PC-3 (cell line): ENCODE data around the gene CGB2. TPM values are rescaled to one million over a fixed set of nuclear protein-coding genes. Genes with fewer than 3 reads are reported as not detected.
A peak's percentile ranks its signal among the peaks of the same experiment; 100 is the strongest.

Source experiments
- ATAC-seq: fragments of 200-7000 bp; cut with Tn5 transposase; 2 replicates; pipeline ENCODE4 v1.9.1; 2020; ENCODE audit warnings: mild to moderate bottlenecking, moderate library complexity
- BruUV-seq: library from RNA; stranded (reverse); fragments of 400-500 nt; replicated peaks from 2 replicates; lab custom pipeline; 2021; lab: Mats Ljungman, UMichigan
- CTCF ChIA-PET: fragments of 300-600 bp; sonication (Branson Sonifier 250); formaldehyde crosslinking; loops from one replicate; lab custom pipeline; 2022; ENCODE audit warnings: antibody characterized with exemption; lab: Charles Lee
- POLR2A ChIA-PET: fragments of 300-600 bp; sonication (Branson Sonifier 250); formaldehyde crosslinking; loops from one replicate; lab custom pipeline; 2022; ENCODE audit warnings: antibody characterized with exemption; ENCODE audit not compliant: unreplicated experiment; lab: Charles Lee
- DNase-seq: peaks from one replicate; pipeline ENCODE4 v3.0.0-alpha.2; 2015
- H2AFZ ChIP-seq: fragments of 300-600 bp; sonication (generic); 2 replicates; pipeline ENCODE4 v1.6.0; 2016; ENCODE audit warnings: antibody characterized with exemption, low read length
- H3F3A ChIP-seq: fragments of 300-600 bp; sonication (generic); one replicate; pipeline ENCODE4 v1.6.0; 2017; ENCODE audit warnings: antibody characterized with exemption, low read length, control low read depth, mild to moderate bottlenecking; ENCODE audit not compliant: unreplicated experiment
- H3K27ac ChIP-seq: fragments of 300-600 bp; sonication (generic); 2 replicates; pipeline ENCODE4 v1.5.1; 2016; ENCODE audit warnings: mild to moderate bottlenecking, low read length
- H3K27me3 ChIP-seq: fragments of 300-600 bp; sonication (generic); 2 replicates; pipeline ENCODE4 v1.6.1; 2016; ENCODE audit warnings: low read length, mixed read lengths
- H3K36me3 ChIP-seq: fragments of 300-600 bp; sonication (generic); 2 replicates; pipeline ENCODE4 v1.6.1; 2016; ENCODE audit warnings: low read depth, mixed run types, low read length, mixed read lengths
- H3K4me1 ChIP-seq: fragments of 300-600 bp; sonication (generic); 2 replicates; pipeline ENCODE4 v1.5.1; 2016; ENCODE audit warnings: low read length; ENCODE audit not compliant: insufficient read depth
- H3K4me2 ChIP-seq: fragments of 300-600 bp; sonication (generic); 2 replicates; pipeline ENCODE4 v1.6.0; 2016; ENCODE audit warnings: low read length
- H3K4me3 ChIP-seq: fragments of 300-600 bp; sonication (generic); 2 replicates; pipeline ENCODE4 v1.5.1; 2016; ENCODE audit warnings: mild to moderate bottlenecking, low read length, mixed read lengths
- H3K79me2 ChIP-seq: fragments of 300-600 bp; sonication (generic); 2 replicates; pipeline ENCODE4 v1.6.1; 2017; ENCODE audit warnings: low read length, mixed read lengths
- H3K9ac ChIP-seq: fragments of 300-600 bp; sonication (generic); 2 replicates; pipeline ENCODE4 v1.6.0; 2016; ENCODE audit warnings: mild to moderate bottlenecking, low read length
- H3K9me2 ChIP-seq: fragments of 300-600 bp; sonication (generic); replicated peaks from 2 replicates; pipeline ENCODE4 v1.6.1; 2016; ENCODE audit warnings: mixed run types, low read length, mixed read lengths
- H3K9me3 ChIP-seq: fragments of 300-600 bp; sonication (generic); 2 replicates; pipeline ENCODE4 v1.6.1; 2016; ENCODE audit warnings: low read length, mixed read lengths
- H4K20me1 ChIP-seq: fragments of 300-600 bp; sonication (generic); 2 replicates; pipeline ENCODE4 v1.6.1; 2016; ENCODE audit warnings: low read length, mixed read lengths
- EZH2 ChIP-seq: fragments of 300-600 bp; sonication (generic); IDR thresholded peaks from one replicate; pipeline ENCODE4 v1.6.1; 2017; ENCODE audit warnings: antibody characterized with exemption, mild to moderate bottlenecking, low read length; ENCODE audit not compliant: unreplicated experiment
- EZH2phosphoT487 ChIP-seq: fragments of 300-600 bp; sonication (generic); IDR thresholded peaks from 2 replicates; pipeline ENCODE4 v1.6.1; 2018; ENCODE audit warnings: mild to moderate bottlenecking, antibody characterized with exemption, low read length, borderline replicate concordance
- intact Hi-C: fragments of 100-400 bp; cut with micrococcal nuclease; formaldehyde crosslinking; loops from 2 replicates; pipeline ENCODE4 v1.9.0; 2023
- total RNA-seq: library from RNA; depleted of rRNA; stranded (reverse); fragments of >200 nt; gene quantifications from 2 replicates; pipeline ENCODE4 v1.2.3, GENCODE V29; 2014
- TF ChIP-seq, protein P1 (sequence below): fragments of 300-600 bp; sonication (generic); conservative IDR thresholded peaks from 2 replicates; pipeline ENCODE4 v1.5.1; 2017; ENCODE audit warnings: antibody characterized with exemption, low read depth, mild to moderate bottlenecking, low read length

Gene CGB2
- total RNA-seq, 1 experiment from 2014 or later, result not detected

DNA sequence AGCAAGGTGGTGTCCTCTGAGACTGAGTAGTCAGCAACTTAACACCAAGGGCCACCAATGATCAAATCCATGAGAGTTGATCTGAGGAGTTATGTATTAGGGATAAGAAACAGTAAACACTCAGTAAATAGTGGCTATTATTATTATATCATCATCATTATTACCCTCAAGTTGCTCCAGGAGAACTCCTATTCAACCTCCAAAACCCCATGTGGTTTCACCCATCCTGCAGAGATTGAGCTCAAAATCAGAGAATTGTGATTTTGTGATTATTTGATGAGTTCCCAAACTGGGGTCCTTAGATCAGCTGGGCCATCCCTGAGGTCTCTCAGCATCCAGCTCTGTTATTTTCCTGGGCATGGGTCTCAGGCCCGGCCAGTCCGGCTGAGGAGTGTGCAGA is 29.3 kb downstream of the CGB2 start:
- BruUV-seq, result no TSS peak
- Histone ChIP-seq H3K4me3 (no peak overlapping the region), H3K36me3 (no peaks in the 10 kb centered on the region), H3K79me2 (no peaks in the 10 kb centered on the region), H3K9ac (no peak overlapping the region), H3K4me2 (no peak overlapping the region), H3K27ac (no peak overlapping the region), H2AFZ (no peak overlapping the region), H3K9me2 (no peaks in the 10 kb centered on the region), H4K20me1 (no peaks in the 10 kb centered on the region), H3F3A (no peaks in the 10 kb centered on the region), H3K4me1 (peaks cover 4% of the 10 kb centered on the region; the same call in 1 of the 2 replicates), H3K27me3 (no peaks in the 10 kb centered on the region), H3K9me3 (no peaks in the 10 kb centered on the region)
- CTCF ChIA-PET, result no interaction called here
- intact Hi-C loops, result no loop called here
- TF ChIP-seq EZH2phosphoT487 (no peak), EZH2 (no peak)
- TF ChIP-seq, protein P1, sequence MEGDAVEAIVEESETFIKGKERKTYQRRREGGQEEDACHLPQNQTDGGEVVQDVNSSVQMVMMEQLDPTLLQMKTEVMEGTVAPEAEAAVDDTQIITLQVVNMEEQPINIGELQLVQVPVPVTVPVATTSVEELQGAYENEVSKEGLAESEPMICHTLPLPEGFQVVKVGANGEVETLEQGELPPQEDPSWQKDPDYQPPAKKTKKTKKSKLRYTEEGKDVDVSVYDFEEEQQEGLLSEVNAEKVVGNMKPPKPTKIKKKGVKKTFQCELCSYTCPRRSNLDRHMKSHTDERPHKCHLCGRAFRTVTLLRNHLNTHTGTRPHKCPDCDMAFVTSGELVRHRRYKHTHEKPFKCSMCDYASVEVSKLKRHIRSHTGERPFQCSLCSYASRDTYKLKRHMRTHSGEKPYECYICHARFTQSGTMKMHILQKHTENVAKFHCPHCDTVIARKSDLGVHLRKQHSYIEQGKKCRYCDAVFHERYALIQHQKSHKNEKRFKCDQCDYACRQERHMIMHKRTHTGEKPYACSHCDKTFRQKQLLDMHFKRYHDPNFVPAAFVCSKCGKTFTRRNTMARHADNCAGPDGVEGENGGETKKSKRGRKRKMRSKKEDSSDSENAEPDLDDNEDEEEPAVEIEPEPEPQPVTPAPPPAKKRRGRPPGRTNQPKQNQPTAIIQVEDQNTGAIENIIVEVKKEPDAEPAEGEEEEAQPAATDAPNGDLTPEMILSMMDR, result no peak
- ATAC-seq (no peak), DNase-seq (no peak)
- POLR2A ChIA-PET, result no interaction called here

DNA sequence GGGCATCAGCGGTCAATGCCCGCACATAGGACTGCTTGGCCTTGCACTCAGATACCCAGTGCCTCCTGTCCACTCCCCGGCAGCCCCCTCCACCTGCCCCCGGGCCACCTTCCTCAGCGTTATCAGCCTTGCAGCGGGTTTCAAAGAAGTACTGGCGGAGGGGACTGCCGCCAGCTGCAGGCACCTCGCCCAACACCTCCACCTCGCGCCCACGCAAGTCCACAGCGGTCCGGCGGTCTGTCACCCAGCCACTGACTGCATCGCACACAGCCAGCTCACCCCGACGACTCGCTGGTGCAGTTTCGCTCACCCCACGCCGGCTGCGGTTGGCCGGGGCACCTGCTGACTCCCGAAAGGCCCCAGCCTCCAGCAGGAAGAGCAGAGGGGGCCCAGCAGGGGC is 29.8 kb downstream of the CGB2 start:
- H3K9me3 ChIP-seq, result no peaks in the 10 kb centered on the region
- H2AFZ ChIP-seq, result no peak overlapping the region
- H3K4me3 ChIP-seq, result no peak overlapping the region
- POLR2A ChIA-PET, result no interaction called here
- no peak overlapping the region for H3K9ac ChIP-seq
- ATAC-seq (no peak), DNase-seq (no peak)
- BruUV-seq, result no TSS peak
- no peaks in the 10 kb centered on the region for H3K36me3 ChIP-seq
- no peaks in the 10 kb centered on the region for H3K27me3 ChIP-seq
- no peak overlapping the region for H3K27ac ChIP-seq
- H3K9me2 ChIP-seq, result no peaks in the 10 kb centered on the region
- H3K79me2 ChIP-seq, result no peaks in the 10 kb centered on the region
- H3F3A ChIP-seq, result no peaks in the 10 kb centered on the region
- CTCF ChIA-PET, result no interaction called here
- H4K20me1 ChIP-seq, result no peaks in the 10 kb centered on the region
- TF ChIP-seq EZH2, result no peak
- TF ChIP-seq, protein P1, result no peak
- TF ChIP-seq EZH2phosphoT487, result no peak
- no peak overlapping the region for H3K4me2 ChIP-seq
- H3K4me1 ChIP-seq, result peaks cover 4% of the 10 kb centered on the region; the same call in 1 of the 2 replicates
- intact Hi-C loops, result no loop called here

DNA sequence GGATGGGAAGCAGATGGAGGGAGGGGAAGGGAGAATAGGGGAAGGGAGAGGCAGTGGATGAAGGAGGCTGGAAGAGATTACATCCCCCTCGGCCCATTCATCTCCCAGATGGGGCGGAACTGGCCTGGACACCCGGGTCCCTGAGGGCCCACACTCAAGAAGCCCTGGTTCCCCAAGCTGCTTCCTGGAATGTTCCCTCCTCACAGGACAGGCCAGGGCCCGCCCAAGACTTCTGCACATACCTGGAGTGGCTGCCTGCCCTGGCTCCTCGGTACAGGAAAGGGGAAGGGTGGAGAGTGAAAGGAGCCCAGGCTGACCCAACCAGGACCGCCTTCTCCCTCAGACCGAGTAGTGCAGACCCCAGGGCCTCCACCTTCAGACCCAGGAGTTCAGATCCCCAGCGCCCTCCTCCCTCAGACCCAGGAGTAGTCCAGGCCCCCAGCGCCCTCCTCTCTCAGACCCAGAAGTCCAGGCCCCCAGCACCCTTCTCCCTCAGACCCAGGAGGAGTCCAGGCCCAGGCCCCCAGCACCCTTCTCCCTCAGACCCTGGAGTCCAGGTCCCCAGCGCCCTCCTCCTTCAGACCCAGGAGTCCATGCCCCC is 32.4 kb downstream of the CGB2 start:
- TF ChIP-seq EZH2phosphoT487 (no peak), EZH2 (no peak)
- TF ChIP-seq, protein P1, result no peak
- ChIA-PET POLR2A (no interaction called here), CTCF (no interaction called here)
- Histone ChIP-seq H3K4me2 (peak overlapping the region; percentile 54; the same call in 1 of the 2 replicates), H3K9ac (no peak overlapping the region), H3K27ac (no peak overlapping the region), H3K4me1 (no peaks in the 10 kb centered on the region), H3K4me3 (peak overlapping the region; percentile 37; the same call in 1 of the 2 replicates), H4K20me1 (no peaks in the 10 kb centered on the region), H3F3A (no peaks in the 10 kb centered on the region), H3K9me3 (no peaks in the 10 kb centered on the region), H3K79me2 (no peaks in the 10 kb centered on the region), H3K27me3 (no peaks in the 10 kb centered on the region), H3K9me2 (no peaks in the 10 kb centered on the region), H3K36me3 (no peaks in the 10 kb centered on the region), H2AFZ (no peak overlapping the region)
- intact Hi-C loops, result no loop called here
- BruUV-seq, result no TSS peak
- ATAC-seq (no peak), DNase-seq (no peak)
